H9 (cell line): ENCODE data around the gene ADPRH. TPM values are rescaled to one million over a fixed set of nuclear protein-coding genes. Genes with fewer than 3 reads are reported as not detected.

ENCODE experiments used
- DNase-seq: peaks from one replicate; pipeline ENCODE4 v3.0.0-alpha.2; 2017
- H2AFZ ChIP-seq: one replicate; pipeline ENCODE4 v1.6.1; 2013; ENCODE audit warnings: mild to moderate bottlenecking, low read length, control low read depth, moderate library complexity
- H2AK5ac ChIP-seq: 2 replicates; pipeline ENCODE4 v1.6.1; 2013; ENCODE audit warnings: low read length, control low read depth, mixed read lengths; ENCODE audit not compliant: insufficient read length
- H2BK120ac ChIP-seq: one replicate; pipeline ENCODE4 v1.6.1; 2013; ENCODE audit warnings: low read depth, mild to moderate bottlenecking, low read length, control low read depth, inconsistent platforms; ENCODE audit not compliant: poor library complexity, severe bottlenecking
- H2BK12ac ChIP-seq: 2 replicates; pipeline ENCODE4 v1.6.1; 2013; ENCODE audit warnings: low read length, control low read depth, mixed read lengths, low read depth; ENCODE audit not compliant: insufficient read length
- H2BK15ac ChIP-seq: 2 replicates; pipeline ENCODE4 v1.6.1; 2013; ENCODE audit warnings: low read depth, low read length, control low read depth
- H2BK20ac ChIP-seq: one replicate; pipeline ENCODE4 v1.6.1; 2013; ENCODE audit warnings: low read depth, mild to moderate bottlenecking, low read length, control low read depth, inconsistent platforms; ENCODE audit not compliant: poor library complexity, severe bottlenecking
- H2BK5ac ChIP-seq: 2 replicates; pipeline ENCODE4 v1.6.1; 2013; ENCODE audit warnings: low read length, control low read depth, mixed read lengths; ENCODE audit not compliant: insufficient read length
- H3K14ac ChIP-seq: 2 replicates; pipeline ENCODE4 v1.6.1; 2013; ENCODE audit warnings: low read length, control low read depth; ENCODE audit not compliant: insufficient read depth
- H3K18ac ChIP-seq: 2 replicates; pipeline ENCODE4 v1.6.1; 2013; ENCODE audit warnings: low read depth, mild to moderate bottlenecking, mixed read lengths, low read length, control low read depth; ENCODE audit not compliant: insufficient read length
- H3K23ac ChIP-seq: 2 replicates; pipeline ENCODE4 v1.6.1; 2013; ENCODE audit warnings: low read length, control low read depth, mixed read lengths, low read depth; ENCODE audit not compliant: insufficient read length
- H3K23me2 ChIP-seq: 2 replicates; pipeline ENCODE4 v1.6.1; 2013; ENCODE audit warnings: low read depth, mild to moderate bottlenecking, mixed read lengths, low read length, control low read depth; ENCODE audit not compliant: insufficient read length, poor library complexity, severe bottlenecking
- H3K27ac ChIP-seq: 2 replicates; pipeline ENCODE4 v1.5.1; 2013; ENCODE audit warnings: low read length, control low read depth, mixed read lengths, low read depth; ENCODE audit not compliant: insufficient read length
- H3K27me3 ChIP-seq: 2 replicates; pipeline ENCODE4 v1.6.1; 2013; ENCODE audit warnings: low read length, control low read depth, inconsistent platforms; ENCODE audit not compliant: insufficient read depth
- H3K4ac ChIP-seq: 2 replicates; pipeline ENCODE4 v1.6.1; 2013; ENCODE audit warnings: low read depth, mild to moderate bottlenecking, control low read depth, inconsistent platforms, low read length, moderate library complexity
- H3K4me1 ChIP-seq: 2 replicates; pipeline ENCODE4 v1.6.1; 2013; ENCODE audit warnings: low read length, control low read depth, inconsistent platforms; ENCODE audit not compliant: insufficient read depth
- H3K4me2 ChIP-seq: 2 replicates; pipeline ENCODE4 v1.6.1; 2013; ENCODE audit warnings: low read length, control low read depth, mixed read lengths; ENCODE audit not compliant: insufficient read length, insufficient read depth
- H3K56ac ChIP-seq: 2 replicates; pipeline ENCODE4 v1.6.1; 2013; ENCODE audit warnings: low read depth, mild to moderate bottlenecking, mixed read lengths, low read length, control low read depth; ENCODE audit not compliant: insufficient read length
- H3K79me1 ChIP-seq: 2 replicates; pipeline ENCODE4 v1.6.1; 2013; ENCODE audit warnings: low read depth, mild to moderate bottlenecking, moderate library complexity, low read length, control low read depth, inconsistent platforms; ENCODE audit not compliant: insufficient read depth, poor library complexity, severe bottlenecking
- H3K79me2 ChIP-seq: 2 replicates; pipeline ENCODE4 v1.6.1; 2013; ENCODE audit warnings: low read length, control low read depth, inconsistent platforms; ENCODE audit not compliant: insufficient read depth
- H3K9ac ChIP-seq: 2 replicates; pipeline ENCODE4 v1.6.1; 2013; ENCODE audit warnings: low read length, control low read depth, mixed read lengths; ENCODE audit not compliant: insufficient read length; ENCODE audit errors: extremely low read depth
- H3K9me3 ChIP-seq: one replicate; pipeline ENCODE4 v1.6.1; 2013; ENCODE audit warnings: low read depth, low read length, inconsistent platforms; ENCODE audit not compliant: control insufficient read depth
- H3T11ph ChIP-seq: one replicate; pipeline ENCODE4 v1.6.1; 2013; ENCODE audit warnings: mild to moderate bottlenecking, low read length, control low read depth, inconsistent platforms
- H4K20me1 ChIP-seq: one replicate; pipeline ENCODE4 v1.6.1; 2013; ENCODE audit not compliant: control insufficient read depth, insufficient read length, insufficient read depth
- H4K5ac ChIP-seq: 2 replicates; pipeline ENCODE4 v1.6.1; 2013; ENCODE audit warnings: low read depth, mild to moderate bottlenecking, mixed read lengths, low read length, control low read depth; ENCODE audit not compliant: insufficient read length
- H4K8ac ChIP-seq: replicated peaks from 2 replicates; pipeline ENCODE4 v1.6.1; 2013; ENCODE audit warnings: low read length, control low read depth, mixed read lengths, low read depth; ENCODE audit not compliant: insufficient read length
- H4K91ac ChIP-seq: 2 replicates; pipeline ENCODE4 v1.6.1; 2013; ENCODE audit warnings: low read depth, mild to moderate bottlenecking, moderate library complexity, mixed read lengths, low read length, control low read depth; ENCODE audit not compliant: insufficient read length
- H3K27ac Mint-ChIP-seq, 3 experiments: 2 replicates in 2 of 3; 3 replicates in 1 of 3; pipeline ENCODE4 v1.8.0; 2020 to 2021; ENCODE audit warnings: mixed read lengths in 3 of 3, mild to moderate bottlenecking in 1 of 3, moderate library complexity in 1 of 3
- H3K27me3 Mint-ChIP-seq: 2 replicates; pipeline ENCODE4 v1.8.0; 2021; ENCODE audit warnings: low read depth, mild to moderate bottlenecking, moderate library complexity, mixed read lengths
- H3K36me3 Mint-ChIP-seq, 3 experiments: 2 replicates in 2 of 3; 3 replicates in 1 of 3; pipeline ENCODE4 v1.8.0; 2020 to 2021; ENCODE audit warnings: low read depth in 3 of 3, mixed read lengths in 3 of 3; ENCODE audit not compliant: insufficient read depth in 1 of 3
- H3K4me1 Mint-ChIP-seq, 2 experiments: 2 replicates each; pipeline ENCODE4 v1.8.0; 2020; ENCODE audit warnings: mixed read lengths in 2 of 2
- H3K4me3 Mint-ChIP-seq, 2 experiments: 2 replicates in 1 of 2; 3 replicates in 1 of 2; pipeline ENCODE4 v1.8.0; 2020 to 2021; ENCODE audit warnings: mild to moderate bottlenecking in 2 of 2, mixed read lengths in 2 of 2, moderate library complexity in 1 of 2
- H3K9me3 Mint-ChIP-seq, 2 experiments: 2 replicates in 1 of 2; 3 replicates in 1 of 2; pipeline ENCODE4 v1.8.0; 2020; ENCODE audit warnings: mild to moderate bottlenecking in 2 of 2, mixed read lengths in 2 of 2, moderate library complexity in 1 of 2
- CTCF ChIP-seq: fragments of 200-600 bp; sonication (generic); conservative IDR thresholded peaks from 3 replicates; pipeline ENCODE4 v1.8.0; 2021; ENCODE audit warnings: antibody characterized with exemption, mild to moderate bottlenecking
- WGBS: extraction: QIAGEN DNeasy Blood & Tissue Kit; methylation state at CpG from one replicate; pipeline ENCODE4 v1.1.7; 2013; ENCODE audit warnings: missing lambda C conversion rate, low lambda C conversion rate, mixed read lengths; ENCODE audit not compliant: insufficient read length; ENCODE audit errors: extremely low coverage; 5-methylcytosine and 5-hydroxymethylcytosine counted together
- total RNA-seq: library from RNA; stranded (reverse); gene quantifications from 2 replicates; pipeline ENCODE4 v1.2.1, GENCODE V29; 2021

ADPRH gene
- total RNA-seq, 1 experiment from 2014 or later = 3.1 TPM

GRCh38 chr3:119586733-119587172, 7.5 kb downstream of the ADPRH start:
- Histone ChIP-seq H4K8ac (no peak overlapping the region), H3K9ac (no peak overlapping the region), H4K91ac (no peak overlapping the region), H3K27me3 (no peaks in the 10 kb centered on the region), H3T11ph (no peak overlapping the region), H4K20me1 (no peaks in the 10 kb centered on the region), H3K9me3 (no peaks in the 10 kb centered on the region), H3K18ac (no peak overlapping the region), H2BK5ac (no peak overlapping the region), H2BK15ac (no peak overlapping the region), H2BK120ac (no peak overlapping the region), H3K23ac (no peak overlapping the region), H3K14ac (no peak overlapping the region), H3K4ac (no peak overlapping the region), H3K79me1 (no peaks in the 10 kb centered on the region), H3K27ac (no peak overlapping the region), H3K23me2 (no peaks in the 10 kb centered on the region), H3K4me1 (no peaks in the 10 kb centered on the region; the same call in 1 of the 2 replicates), H3K56ac (no peak overlapping the region), H2BK12ac (no peak overlapping the region), H3K79me2 (no peaks in the 10 kb centered on the region), H4K5ac (no peak overlapping the region), H2AFZ (no peak overlapping the region), H2AK5ac (no peak overlapping the region), H2BK20ac (no peak overlapping the region), H3K4me2 (no peak overlapping the region)
- peaks cover 4% of the 10 kb centered on the region for H3K27me3 Mint-ChIP-seq
- no peak for TF ChIP-seq CTCF
- no peak for DNase-seq
- peaks cover 0 to 9% (median 2%) of the 10 kb centered on the region in 3 experiments; a peak in 6 of 7 replicates for H3K36me3 Mint-ChIP-seq
- no CpG with 5 or more reads among the region's 3 CpGs for WGBS
- H3K4me1 Mint-ChIP-seq = peaks cover 17 to 21% of the 10 kb centered on the region in 2 experiments
- H3K27ac Mint-ChIP-seq = no peak overlapping the region
- H3K9me3 Mint-ChIP-seq = peaks cover 6 to 12% of the 10 kb centered on the region in 2 experiments; a peak in 4 of 5 replicates
- H3K4me3 Mint-ChIP-seq = no peak overlapping the region
